HCT116 (cell line): Measurements from ENCODE around the gene KCNJ10. TPM values are rescaled to one million over a fixed set of nuclear protein-coding genes. Genes with fewer than 3 reads are reported as not detected.

ENCODE experiments used
- ATAC-seq: fragments of 200-7000 bp; cut with Tn5 transposase; 2 replicates; pipeline ENCODE4 v1.9.1; 2020; ENCODE audit warnings: mild to moderate bottlenecking, moderate library complexity
- BruUV-seq: library from RNA; stranded (reverse); fragments of 400-500 nt; replicated peaks from 2 replicates; lab custom pipeline; 2021; lab: Mats Ljungman, UMichigan
- CTCF ChIA-PET: fragments of 300-600 bp; sonication (Branson Sonifier 250); formaldehyde crosslinking; loops from one replicate; lab custom pipeline; 2021; ENCODE audit warnings: antibody characterized with exemption; lab: Charles Lee
- POLR2A ChIA-PET: fragments of 300-600, 350-600 bp; sonication (Branson Sonifier 250); formaldehyde crosslinking; loops from one replicate; lab custom pipeline; 2021; ENCODE audit warnings: antibody characterized with exemption; lab: Charles Lee
- RAD21 ChIA-PET, 2 experiments: fragments of 300-600 bp; sonication (Branson Sonifier 250); formaldehyde crosslinking; loops; one replicate each; lab custom pipeline; 2023; ENCODE audit warnings: low total read pairs in 2 of 2; ENCODE audit not compliant: uncharacterized antibody in 2 of 2, unreplicated experiment in 2 of 2, low non-redundant PET in 1 of 2; lab: Charles Lee
- DNase-seq: peaks from one replicate; pipeline ENCODE4 v3.0.0-alpha.2; 2010; ENCODE audit warnings: low read depth, low spot score
- H2AFZ ChIP-seq: fragments of 200-600 bp; shearing (Covaris generic), sonication (generic); 2 replicates; pipeline ENCODE4 v1.6.1; 2017; ENCODE audit warnings: low read depth, mixed run types, mixed read lengths, antibody characterized with exemption, low read length; ENCODE audit not compliant: poor library complexity, severe bottlenecking
- H3K27ac ChIP-seq: 2 replicates; pipeline ENCODE4 v1.5.1; 2012; ENCODE audit warnings: low read depth, low read length
- H3K27me3 ChIP-seq: fragments of 200-600 bp; sonication (generic); 2 replicates; pipeline ENCODE4 v1.6.1; 2016; ENCODE audit warnings: mixed run types, low read length, mixed read lengths; ENCODE audit not compliant: insufficient read depth
- H3K36me3 ChIP-seq, 2 experiments: fragments of 200-500 bp in 1 of 2; fragments of 200-600 bp in 1 of 2; sonication (Bioruptor generic) in 1 of 2; sonication (generic) in 1 of 2; 2 replicates each; pipeline versions ENCODE4 v1.5.1 to v1.6.1; 2014 to 2016; ENCODE audit warnings: low read length in 2 of 2, inconsistent platforms in 1 of 2, mixed read lengths in 1 of 2, mixed run types in 1 of 2; ENCODE audit not compliant: insufficient read depth in 2 of 2, control insufficient read depth in 1 of 2
- H3K4me1 ChIP-seq, 2 experiments: fragments of 200-600 bp in 1 of 2; sonication (generic) in 1 of 2; 2 replicates each; pipeline versions ENCODE4 v1.5.1 to v1.6.1; 2012 to 2017; ENCODE audit warnings: low read length in 2 of 2, inconsistent platforms in 1 of 2, mild to moderate bottlenecking in 1 of 2, mixed read lengths in 1 of 2, mixed run types in 1 of 2, moderate library complexity in 1 of 2; ENCODE audit not compliant: insufficient read depth in 2 of 2, control insufficient read depth in 1 of 2
- H3K4me2 ChIP-seq: fragments of 200-600 bp; sonication (generic); 2 replicates; pipeline ENCODE4 v1.6.1; 2017; ENCODE audit warnings: mixed run types, low read length, mixed read lengths
- H3K4me3 ChIP-seq, 2 experiments: fragments of 200-600 bp in 1 of 2; sonication (generic) in 1 of 2; replicated peaks in 1 of 2; 2 replicates each; pipeline ENCODE4 v1.5.1; 2011 to 2016; ENCODE audit warnings: low read length in 2 of 2, control low read depth in 1 of 2, low read depth in 1 of 2, mild to moderate bottlenecking in 1 of 2, mixed read lengths in 1 of 2, mixed run types in 1 of 2
- H3K79me2 ChIP-seq: fragments of 200-600 bp; sonication (generic); 2 replicates; pipeline ENCODE4 v1.6.1; 2017; ENCODE audit warnings: mild to moderate bottlenecking, mixed run types, low read length, moderate library complexity, mixed read lengths; ENCODE audit not compliant: insufficient read depth
- H3K9ac ChIP-seq: fragments of 200-600 bp; sonication (generic); 2 replicates; pipeline ENCODE4 v1.6.1; 2016; ENCODE audit warnings: low read length, mixed read lengths
- H3K9me2 ChIP-seq: fragments of 200-600 bp; sonication (generic), shearing (Covaris generic); 2 replicates; pipeline ENCODE4 v1.6.1; 2017; ENCODE audit warnings: mixed run types, mild to moderate bottlenecking, moderate library complexity; ENCODE audit not compliant: insufficient read depth
- H3K9me3 ChIP-seq, 2 experiments: fragments of 200-500 bp in 1 of 2; fragments of 200-600 bp in 1 of 2; sonication (Bioruptor generic) in 1 of 2; sonication (generic) in 1 of 2; 2 replicates each; pipeline ENCODE4 v1.6.1; 2014 to 2017; ENCODE audit warnings: low read length in 2 of 2, mixed read lengths in 2 of 2, inconsistent platforms in 1 of 2, low read depth in 1 of 2, mild to moderate bottlenecking in 1 of 2, mixed run types in 1 of 2, moderate library complexity in 1 of 2; ENCODE audit not compliant: control insufficient read depth in 1 of 2, insufficient read depth in 1 of 2
- H4K20me1 ChIP-seq: fragments of 200-600 bp; sonication (generic), shearing (Covaris generic); 2 replicates; pipeline ENCODE4 v1.6.1; 2017; ENCODE audit warnings: mixed run types, mild to moderate bottlenecking, moderate library complexity; ENCODE audit not compliant: insufficient read depth
- CEBPB ChIP-seq: IDR thresholded peaks from 2 replicates; pipeline ENCODE4 v1.6.1; 2012; ENCODE audit warnings: low read depth
- ELF1 ChIP-seq: IDR thresholded peaks from 2 replicates; pipeline ENCODE4 v1.6.1; 2012; ENCODE audit warnings: low read depth, borderline replicate concordance
- JUND ChIP-seq: IDR thresholded peaks from 2 replicates; pipeline ENCODE4 v1.6.1; 2012
- REST ChIP-seq: IDR thresholded peaks from 2 replicates; pipeline ENCODE4 v1.6.1; 2012; ENCODE audit warnings: low read depth
- intact Hi-C: fragments of 100-400 bp; cut with micrococcal nuclease; formaldehyde crosslinking; loops from 2 replicates; pipeline ENCODE4 v1.10.0; 2022
- total RNA-seq: library from RNA; stranded (reverse); gene quantifications from one replicate; pipeline ENCODE4 v1.2.1, GENCODE V29; 2021; ENCODE audit not compliant: unreplicated experiment

Gene KCNJ10
- total RNA-seq, 1 experiment from 2014 or later, result 0.57 TPM

GRCh38 chr1:159965263-159965662, 104.7 kb downstream of the KCNJ10 start:
- Histone ChIP-seq H3K27ac (no peak overlapping the region), H3K79me2 (no peaks in the 10 kb centered on the region), H3K9me3 (no peaks in the 10 kb centered on the region; a peak in 1 of 4 replicates), H3K9me2 (no peaks in the 10 kb centered on the region), H4K20me1 (no peaks in the 10 kb centered on the region), H3K4me1 (peaks cover 0 to 12% of the 10 kb centered on the region in 2 experiments; a peak in 2 of 4 replicates), H2AFZ (no peak overlapping the region), H3K27me3 (no peaks in the 10 kb centered on the region), H3K9ac (no peak overlapping the region), H3K4me3 (no peak overlapping the region), H3K36me3 (no peaks in the 10 kb centered on the region), H3K4me2 (no peak overlapping the region)
- ATAC-seq, result no peak
- ChIA-PET POLR2A (no interaction called here), CTCF (no interaction called here), RAD21 (no interaction called here)
- no TSS peak for BruUV-seq
- intact Hi-C loops, result no loop called here
- no peak for DNase-seq
- TF ChIP-seq JUND (no peak), REST (no peak)

- H3K4me3 ChIP-seq, result no peak overlapping the region
- H3K4me2 ChIP-seq, result no peak overlapping the region
- H3K27me3 ChIP-seq, result no peaks in the 10 kb centered on the region
- H4K20me1 ChIP-seq, result no peaks in the 10 kb centered on the region
- H2AFZ ChIP-seq, result no peak overlapping the region
- peaks cover 6 to 20% of the 10 kb centered on the region in 2 experiments; a peak in 3 of 4 replicates for H3K4me1 ChIP-seq
- H3K79me2 ChIP-seq, result no peaks in the 10 kb centered on the region
- ChIA-PET RAD21 (no interaction called here), POLR2A (no interaction called here), CTCF (no interaction called here)
- intact Hi-C loops, result no loop called here
- TF ChIP-seq JUND, result no peak
- TF ChIP-seq CEBPB, result no peak
- no peak for TF ChIP-seq ELF1
- no peaks in the 10 kb centered on the region for H3K9me2 ChIP-seq
- H3K36me3 ChIP-seq, result no peaks in the 10 kb centered on the region
- ATAC-seq (no peak), DNase-seq (no peak)
- no TSS peak for BruUV-seq
- H3K9ac ChIP-seq, result no peak overlapping the region
- H3K27ac ChIP-seq, result no peak overlapping the region
- H3K9me3 ChIP-seq, result no peaks in the 10 kb centered on the region; a peak in 1 of 4 replicates
These were observed 105.8 kb downstream of the KCNJ10 start for GRCh38 chr1:159964144-159964543.
